Measurements from ENCODE around the gene UHRF1.
"Not testable (repeated sequence)": the region's sequence is repeated elsewhere in the genome, so short reads cannot be mapped to it uniquely, and the experiment has no call there.

UHRF1 gene

GRCh38 chr19:4891066-4891465 lies 18.2 kb upstream of the UHRF1 start:
- Histone ChIP-seq H3K4me3 (ENCODE audit: low read length in 2 of 2) (peak overlapping the region in 1 of 2 donors; percentile 8), H2AK5ac (ENCODE audit: low read depth, low read length) (no peak overlapping the region), H3K23ac (ENCODE audit: low read depth, low read length, poor library complexity) (peak overlapping the region; percentile 70), H3K14ac (ENCODE audit: low read length) (no peak overlapping the region), H3K27me3 (ENCODE audit: control insufficient read depth in 3 of 3, insufficient read depth in 3 of 3, low read depth in 1 of 3, low read length in 3 of 3) (peaks cover 0 to 2% (median 0%) of the 10 kb centered on the region in 3 experiments), H3K4ac (ENCODE audit: low read length) (peak overlapping the region; percentile 30), H3K9me3 (replicated peaks in 1 of 2; ENCODE audit: control insufficient read depth in 2 of 2, insufficient read depth in 1 of 2, low read depth in 1 of 2, low read length in 2 of 2) (no peaks in the 10 kb centered on the region), H2BK120ac (ENCODE audit: low read depth, low read length) (no peak overlapping the region), H3K79me1 (ENCODE audit: low read depth, low read length) (no peaks in the 10 kb centered on the region), H2AFZ (ENCODE audit: low read length) (no peak overlapping the region), H3K18ac (ENCODE audit: low read length) (peak overlapping the region; percentile 63), H3K9ac (ENCODE audit: low read depth, low read length, poor library complexity) (no peak overlapping the region), H3K4me1 (ENCODE audit: control insufficient read depth in 2 of 2, insufficient read depth in 1 of 2, low read depth in 1 of 2, low read length in 2 of 2) (no peaks in the 10 kb centered on the region), H2BK5ac (ENCODE audit: low read length) (no peak overlapping the region), H3K27ac (replicated peaks; ENCODE audit: low read length) (no peak overlapping the region), H2BK15ac (ENCODE audit: low read length) (peak overlapping the region; percentile 28), H3K4me2 (ENCODE audit: insufficient read depth, low read length, poor library complexity, severe bottlenecking) (no peak overlapping the region), H4K91ac (ENCODE audit: low read depth, low read length, poor library complexity) (peak overlapping the region; percentile 27), H2BK12ac (ENCODE audit: low read length) (peak overlapping the region; percentile 64), H4K8ac (ENCODE audit: low read depth, low read length) (no peak overlapping the region), H3K36me3 (replicated peaks in 1 of 2; ENCODE audit: control insufficient read depth in 2 of 2, insufficient read depth in 2 of 2, low read length in 2 of 2) (no peaks in the 10 kb centered on the region)
- WGBS, 2 donors (ENCODE audit: extremely low coverage in 2 of 2, insufficient read length in 2 of 2, insufficient replicate concordance in 1 of 2) = no CpG with 5 or more reads among the region's 22 CpGs
- DNase-seq (ENCODE audit: low spot score) = no peak

GRCh38 chr19:4892962-4893361 lies 16.3 kb upstream of the UHRF1 start:
- H2AFZ ChIP-seq (ENCODE audit: low read length); DNase-seq (ENCODE audit: low spot score); H3K4me1 ChIP-seq (ENCODE audit: control insufficient read depth in 2 of 2, insufficient read depth in 1 of 2, low read depth in 1 of 2, low read length in 2 of 2); H3K4me2 ChIP-seq (ENCODE audit: insufficient read depth, low read length, poor library complexity, severe bottlenecking); H3K79me1 ChIP-seq (ENCODE audit: low read depth, low read length); H2AK5ac ChIP-seq (ENCODE audit: low read depth, low read length); H3K14ac ChIP-seq (ENCODE audit: low read length); H3K4me3 ChIP-seq (ENCODE audit: low read length in 2 of 2); H2BK120ac ChIP-seq (ENCODE audit: low read depth, low read length); H4K91ac ChIP-seq (ENCODE audit: low read depth, low read length, poor library complexity); H3K9ac ChIP-seq (ENCODE audit: low read depth, low read length, poor library complexity); H3K27ac ChIP-seq (replicated peaks; ENCODE audit: low read length); H3K27me3 ChIP-seq (ENCODE audit: control insufficient read depth in 3 of 3, insufficient read depth in 3 of 3, low read depth in 1 of 3, low read length in 3 of 3); H2BK12ac ChIP-seq (ENCODE audit: low read length); H3K23ac ChIP-seq (ENCODE audit: low read depth, low read length, poor library complexity); H3K18ac ChIP-seq (ENCODE audit: low read length); H4K8ac ChIP-seq (ENCODE audit: low read depth, low read length); H2BK15ac ChIP-seq (ENCODE audit: low read length); H3K36me3 ChIP-seq (replicated peaks in 1 of 2; ENCODE audit: control insufficient read depth in 2 of 2, insufficient read depth in 2 of 2, low read length in 2 of 2); H3K9me3 ChIP-seq (replicated peaks in 1 of 2; ENCODE audit: control insufficient read depth in 2 of 2, insufficient read depth in 1 of 2, low read depth in 1 of 2, low read length in 2 of 2); H2BK5ac ChIP-seq (ENCODE audit: low read length); H3K4ac ChIP-seq (ENCODE audit: low read length): not testable (repeated sequence)
- WGBS, 2 donors (ENCODE audit: extremely low coverage in 2 of 2, insufficient read length in 2 of 2, insufficient replicate concordance in 1 of 2) = no CpG with 5 or more reads among the region's 11 CpGs

- Histone ChIP-seq H3K9ac (ENCODE audit: low read depth, low read length, poor library complexity) (no peak overlapping the region), H4K8ac (ENCODE audit: low read depth, low read length) (no peak overlapping the region)
Measured at GRCh38 chr19:4896372-4896771, 12.9 kb upstream of the UHRF1 start.

GRCh38 chr19:4897146-4897545 lies 12.2 kb upstream of the UHRF1 start:
- Histone ChIP-seq H4K91ac (ENCODE audit: low read depth, low read length, poor library complexity) (no peak overlapping the region), H3K79me1 (ENCODE audit: low read depth, low read length) (no peaks in the 10 kb centered on the region), H2BK5ac (ENCODE audit: low read length) (no peak overlapping the region), H3K27ac (replicated peaks; ENCODE audit: low read length) (no peak overlapping the region), H3K27me3 (ENCODE audit: control insufficient read depth in 3 of 3, insufficient read depth in 3 of 3, low read depth in 1 of 3, low read length in 3 of 3) (no peaks in the 10 kb centered on the region), H3K4me1 (ENCODE audit: control insufficient read depth in 2 of 2, insufficient read depth in 1 of 2, low read depth in 1 of 2, low read length in 2 of 2) (no peaks in the 10 kb centered on the region), H4K8ac (ENCODE audit: low read depth, low read length) (no peak overlapping the region), H3K4me3 (ENCODE audit: low read length in 2 of 2) (no peak overlapping the region), H3K23ac (ENCODE audit: low read depth, low read length, poor library complexity) (no peak overlapping the region), H3K36me3 (replicated peaks in 1 of 2; ENCODE audit: control insufficient read depth in 2 of 2, insufficient read depth in 2 of 2, low read length in 2 of 2) (no peaks in the 10 kb centered on the region), H3K4ac (ENCODE audit: low read length) (no peak overlapping the region), H2BK120ac (ENCODE audit: low read depth, low read length) (no peak overlapping the region), H3K18ac (ENCODE audit: low read length) (no peak overlapping the region), H2AK5ac (ENCODE audit: low read depth, low read length) (no peak overlapping the region), H3K9me3 (replicated peaks in 1 of 2; ENCODE audit: control insufficient read depth in 2 of 2, insufficient read depth in 1 of 2, low read depth in 1 of 2, low read length in 2 of 2) (no peaks in the 10 kb centered on the region), H3K9ac (ENCODE audit: low read depth, low read length, poor library complexity) (no peak overlapping the region), H2BK15ac (ENCODE audit: low read length) (no peak overlapping the region), H2AFZ (ENCODE audit: low read length) (no peak overlapping the region), H3K14ac (ENCODE audit: low read length) (no peak overlapping the region), H2BK12ac (ENCODE audit: low read length) (no peak overlapping the region), H3K4me2 (ENCODE audit: insufficient read depth, low read length, poor library complexity, severe bottlenecking) (no peak overlapping the region)
- WGBS, 2 donors (ENCODE audit: extremely low coverage in 2 of 2, insufficient read length in 2 of 2, insufficient replicate concordance in 1 of 2) = no CpG with 5 or more reads among the region's 7 CpGs
- no peak for DNase-seq (ENCODE audit: low spot score)

More at GRCh38 chr19:4896372-4896771, 12.9 kb upstream of the UHRF1 start:
- Histone ChIP-seq H2AFZ (ENCODE audit: low read length) (no peak overlapping the region), H3K36me3 (replicated peaks in 1 of 2; ENCODE audit: control insufficient read depth in 2 of 2, insufficient read depth in 2 of 2, low read length in 2 of 2) (no peaks in the 10 kb centered on the region), H2BK12ac (ENCODE audit: low read length) (no peak overlapping the region), H2BK15ac (ENCODE audit: low read length) (peak overlapping the region; percentile 67), H3K4me1 (ENCODE audit: control insufficient read depth in 2 of 2, insufficient read depth in 1 of 2, low read depth in 1 of 2, low read length in 2 of 2) (no peaks in the 10 kb centered on the region), H3K18ac (ENCODE audit: low read length) (no peak overlapping the region), H3K27ac (replicated peaks; ENCODE audit: low read length) (no peak overlapping the region), H2AK5ac (ENCODE audit: low read depth, low read length) (peak overlapping the region; percentile 75), H3K4me3 (ENCODE audit: low read length in 2 of 2) (no peak overlapping the region), H3K4ac (ENCODE audit: low read length) (no peak overlapping the region), H3K4me2 (ENCODE audit: insufficient read depth, low read length, poor library complexity, severe bottlenecking) (no peak overlapping the region), H3K14ac (ENCODE audit: low read length) (peak overlapping the region; percentile 21), H2BK120ac (ENCODE audit: low read depth, low read length) (no peak overlapping the region), H3K27me3 (ENCODE audit: control insufficient read depth in 3 of 3, insufficient read depth in 3 of 3, low read depth in 1 of 3, low read length in 3 of 3) (peaks cover 0 to 1% (median 0%) of the 10 kb centered on the region in 3 experiments), H3K9me3 (replicated peaks in 1 of 2; ENCODE audit: control insufficient read depth in 2 of 2, insufficient read depth in 1 of 2, low read depth in 1 of 2, low read length in 2 of 2) (no peaks in the 10 kb centered on the region), H2BK5ac (ENCODE audit: low read length) (no peak overlapping the region), H3K79me1 (ENCODE audit: low read depth, low read length) (no peaks in the 10 kb centered on the region), H3K23ac (ENCODE audit: low read depth, low read length, poor library complexity) (no peak overlapping the region), H4K91ac (ENCODE audit: low read depth, low read length, poor library complexity) (no peak overlapping the region)
- no CpG with 5 or more reads among the region's 3 CpGs for WGBS, 2 donors (ENCODE audit: extremely low coverage in 2 of 2, insufficient read length in 2 of 2, insufficient replicate concordance in 1 of 2)
- no peak for DNase-seq (ENCODE audit: low spot score)

Measured in neuronal stem cell (in vitro differentiated cells).